Measurements from ENCODE around the gene FOS.

The FOS gene

DNA sequence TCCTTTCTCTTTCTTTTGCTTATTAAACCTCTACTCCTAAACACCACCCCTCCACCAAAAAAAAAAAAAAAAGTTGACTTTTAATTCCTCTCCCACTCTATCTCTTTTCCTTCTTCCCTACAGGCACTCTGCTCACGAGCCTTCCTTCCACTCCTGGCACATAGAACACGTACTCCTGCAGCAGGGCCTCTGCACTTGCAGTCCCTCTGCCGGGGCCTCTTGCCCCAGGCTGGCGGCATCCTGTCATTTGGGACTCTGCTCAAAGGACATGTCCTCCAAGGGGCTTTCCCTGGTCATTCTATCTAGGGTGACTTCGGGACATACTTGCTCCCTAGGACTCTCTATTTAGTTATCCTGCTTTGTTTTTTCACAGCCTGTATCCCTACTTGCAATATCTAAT, 7.7 kb downstream of the FOS start:
- CTCF ChIA-PET: interaction anchor here (0.8 kb wide), 1 partner anchor 27 kb away, joined by 3 read pairs; no protein-coding TSS in a partner anchor
- TF ChIP-seq HDGF (IDR thresholded peaks at IDR 0.05; ENCODE audit: borderline replicate concordance) (no peak), FOXM1 (IDR thresholded peaks at IDR 0.05; ENCODE audit: borderline replicate concordance) (no peak), FOXA1 (IDR thresholded peaks at IDR 0.05) (no peak), BHLHE40 (IDR thresholded peaks at IDR 0.05; ENCODE audit: borderline replicate concordance) (no peak), SP1 (IDR thresholded peaks at IDR 0.05) (no peak), FOXK2 (IDR thresholded peaks at IDR 0.05) (no peak), SUZ12 (IDR thresholded peaks at IDR 0.05) (no peak), LEF1 (IDR thresholded peaks at IDR 0.05; ENCODE audit: borderline replicate concordance) (no peak), L3MBTL2 (conservative IDR thresholded peaks at IDR 0.05) (no peak), NFRKB (IDR thresholded peaks at IDR 0.05) (no peak), ELF4 (IDR thresholded peaks at IDR 0.05) (no peak), ARNT (IDR thresholded peaks at IDR 0.05) (no peak), ZNF384 (IDR thresholded peaks at IDR 0.05) (no peak), CTBP1 (IDR thresholded peaks at IDR 0.05; ENCODE audit: borderline replicate concordance) (no peak), TARDBP (IDR thresholded peaks at IDR 0.05) (no peak)
- TF ChIP-seq, protein P1, sequence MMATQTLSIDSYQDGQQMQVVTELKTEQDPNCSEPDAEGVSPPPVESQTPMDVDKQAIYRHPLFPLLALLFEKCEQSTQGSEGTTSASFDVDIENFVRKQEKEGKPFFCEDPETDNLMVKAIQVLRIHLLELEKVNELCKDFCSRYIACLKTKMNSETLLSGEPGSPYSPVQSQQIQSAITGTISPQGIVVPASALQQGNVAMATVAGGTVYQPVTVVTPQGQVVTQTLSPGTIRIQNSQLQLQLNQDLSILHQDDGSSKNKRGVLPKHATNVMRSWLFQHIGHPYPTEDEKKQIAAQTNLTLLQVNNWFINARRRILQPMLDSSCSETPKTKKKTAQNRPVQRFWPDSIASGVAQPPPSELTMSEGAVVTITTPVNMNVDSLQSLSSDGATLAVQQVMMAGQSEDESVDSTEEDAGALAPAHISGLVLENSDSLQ (IDR thresholded peaks at IDR 0.05): no peak
- no peak for DNase-seq (ENCODE audit: extremely low spot score)
- POLR2A ChIA-PET: interaction anchor here (0.6 kb wide), 1 partner anchor 8 kb away, joined by 3 read pairs; no protein-coding TSS in a partner anchor

DNA sequence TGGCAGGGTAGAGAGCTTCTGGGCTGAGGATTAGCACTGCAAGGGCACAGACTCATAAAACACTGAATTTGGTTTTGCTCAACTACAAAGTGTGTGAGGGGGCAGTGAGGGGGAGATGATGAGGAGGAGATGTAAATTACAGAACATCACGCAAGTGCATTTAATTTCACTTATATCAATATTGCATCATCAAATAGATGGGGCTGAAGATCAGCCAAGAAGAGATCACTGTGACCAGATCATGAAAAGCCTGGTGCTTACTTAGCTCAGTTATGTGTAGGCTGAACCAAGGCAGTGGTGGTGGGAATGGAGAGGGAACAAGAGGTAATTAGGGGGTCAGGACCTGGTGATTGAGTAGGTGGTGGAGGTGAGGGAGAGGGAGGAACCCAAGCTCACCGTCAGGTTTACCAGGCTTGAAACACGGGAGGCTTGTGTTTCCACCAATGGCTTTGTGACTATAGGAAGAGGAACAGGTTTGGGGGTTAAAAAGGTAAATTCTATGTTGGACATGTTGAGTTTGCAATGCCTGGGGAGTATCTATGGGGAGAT, 11.3 kb downstream of the FOS start:
- no peak for DNase-seq (ENCODE audit: extremely low spot score)
- ChIA-PET POLR2A (interaction anchor here (0.9 to 1.1 kb wide), 2 partner anchors 162 to 163 kb away, joined by 3 to 4 read pairs; partner anchors contain the start of gene NEK9), CTCF (interaction anchor here (0.7 to 1.3 kb wide), 2 partner anchors 14 to 112 kb away, joined by 3 to 5 read pairs; no protein-coding TSS in a partner anchor)
- TF ChIP-seq TARDBP (IDR thresholded peaks at IDR 0.05) (no peak), FOXK2 (IDR thresholded peaks at IDR 0.05) (no peak), ELF4 (IDR thresholded peaks at IDR 0.05) (no peak), FOXM1 (IDR thresholded peaks at IDR 0.05; ENCODE audit: borderline replicate concordance) (no peak), SP1 (IDR thresholded peaks at IDR 0.05) (no peak), ARNT (IDR thresholded peaks at IDR 0.05) (no peak), NFRKB (IDR thresholded peaks at IDR 0.05) (no peak), ZNF384 (IDR thresholded peaks at IDR 0.05) (no peak), SUZ12 (IDR thresholded peaks at IDR 0.05) (no peak), HDGF (IDR thresholded peaks at IDR 0.05; ENCODE audit: borderline replicate concordance) (no peak), BHLHE40 (IDR thresholded peaks at IDR 0.05; ENCODE audit: borderline replicate concordance) (no peak), CTBP1 (IDR thresholded peaks at IDR 0.05; ENCODE audit: borderline replicate concordance) (no peak), LEF1 (IDR thresholded peaks at IDR 0.05; ENCODE audit: borderline replicate concordance) (no peak), FOXA1 (IDR thresholded peaks at IDR 0.05) (no peak), L3MBTL2 (conservative IDR thresholded peaks at IDR 0.05) (no peak)
- TF ChIP-seq, protein P1 (IDR thresholded peaks at IDR 0.05): no peak

DNA sequence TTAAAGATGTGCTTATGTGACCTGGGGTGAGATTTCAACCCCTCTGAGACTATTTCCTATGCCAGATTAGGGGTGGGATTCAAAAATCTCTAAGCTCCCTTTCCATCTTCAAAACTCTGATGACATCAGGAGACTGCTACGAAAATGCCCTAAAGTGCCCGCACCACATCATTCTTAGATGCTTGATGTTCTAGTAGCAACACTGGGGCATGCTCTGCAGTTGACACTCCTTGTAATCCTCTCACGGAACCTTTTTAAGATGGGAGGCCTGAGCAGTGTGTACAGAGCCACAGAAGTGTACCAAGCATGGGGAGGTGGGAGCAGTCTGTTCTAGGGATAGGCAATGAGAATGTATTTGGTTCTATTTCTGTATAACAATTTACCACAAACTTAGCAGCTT, 12.2 kb downstream of the FOS start:
- ChIA-PET POLR2A (interaction anchor here (1.0 to 1.1 kb wide), 2 partner anchors 9 to 164 kb away, joined by 3 to 4 read pairs; partner anchors contain the start of gene NEK9), CTCF (interaction anchor here (0.6 to 1.3 kb wide), 2 partner anchors 13 to 134 kb away, joined by 4 to 5 read pairs; no protein-coding TSS in a partner anchor)
- TF ChIP-seq L3MBTL2 (conservative IDR thresholded peaks at IDR 0.05): no peak
- TF ChIP-seq, protein P1 (IDR thresholded peaks at IDR 0.05): no peak
- no peak for TF ChIP-seq FOXK2 (IDR thresholded peaks at IDR 0.05)
- no peak for TF ChIP-seq ARNT (IDR thresholded peaks at IDR 0.05)
- no peak for TF ChIP-seq ZNF384 (IDR thresholded peaks at IDR 0.05)
- no peak for TF ChIP-seq SUZ12 (IDR thresholded peaks at IDR 0.05)
- TF ChIP-seq SP1 (IDR thresholded peaks at IDR 0.05): no peak
- DNase-seq (ENCODE audit: extremely low spot score): no peak

DNA sequence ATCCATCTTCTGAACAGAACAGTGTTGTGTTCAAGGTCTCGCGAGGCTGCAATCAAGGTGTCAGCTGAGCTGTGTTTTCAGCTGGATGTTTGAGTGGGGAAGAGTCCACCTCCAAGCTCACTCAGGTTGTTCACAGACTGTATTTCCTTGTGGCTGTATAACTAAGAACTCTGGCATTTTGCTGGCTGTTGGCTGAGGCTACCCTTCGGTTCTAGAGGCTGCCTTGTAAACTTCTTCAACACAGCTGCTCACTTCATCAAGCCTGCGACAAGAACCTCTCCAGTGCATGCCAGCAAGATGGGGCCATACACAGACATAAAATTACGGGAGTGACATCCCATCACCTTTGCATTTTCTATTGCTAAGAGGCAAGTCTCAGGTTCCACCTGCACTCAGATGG, 12.7 kb downstream of the FOS start:
- CTCF ChIA-PET: interaction anchor here (0.6 to 1.3 kb wide), 2 partner anchors 12 to 135 kb away, joined by 4 to 5 read pairs; no protein-coding TSS in a partner anchor
- POLR2A ChIA-PET: interaction anchor here (1.0 to 1.1 kb wide), 2 partner anchors 10 to 165 kb away, joined by 3 to 4 read pairs; partner anchors contain the start of gene NEK9
- no peak for DNase-seq (ENCODE audit: extremely low spot score)
- TF ChIP-seq FOXK2 (IDR thresholded peaks at IDR 0.05) (no peak), ELF4 (IDR thresholded peaks at IDR 0.05) (no peak), HDGF (IDR thresholded peaks at IDR 0.05; ENCODE audit: borderline replicate concordance) (no peak), SP1 (IDR thresholded peaks at IDR 0.05) (no peak), SUZ12 (IDR thresholded peaks at IDR 0.05) (no peak), ZNF384 (IDR thresholded peaks at IDR 0.05) (no peak), NFRKB (IDR thresholded peaks at IDR 0.05) (no peak)
- TF ChIP-seq, protein P1 (IDR thresholded peaks at IDR 0.05): no peak

DNA sequence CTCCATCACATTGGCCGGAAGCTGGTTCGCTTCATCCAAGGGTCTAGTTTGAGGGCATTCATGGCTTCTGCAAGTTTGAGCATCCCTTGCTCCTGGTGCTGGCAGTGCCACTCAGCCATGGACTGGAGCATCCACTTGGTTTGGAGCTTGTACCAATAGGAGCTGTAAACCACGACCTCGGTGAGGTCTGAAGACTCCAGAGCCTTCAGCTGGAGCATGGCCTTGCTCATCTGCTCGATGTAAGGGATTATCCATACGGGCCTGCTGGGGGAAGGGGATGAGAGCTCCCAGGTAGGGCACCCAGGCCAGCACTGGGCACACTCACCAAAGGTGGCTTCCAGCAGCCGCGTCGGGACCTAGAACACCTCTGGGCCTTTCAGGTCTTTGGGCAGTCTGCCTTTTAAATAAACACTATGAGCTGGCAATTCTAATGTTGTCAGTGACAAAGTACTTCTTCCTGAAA, 13.5 kb downstream of the FOS start:
- ChIA-PET CTCF (interaction anchor here (1.1 kb wide), 1 partner anchor 11 kb away, joined by 3 read pairs; no protein-coding TSS in a partner anchor), POLR2A (interaction anchor here (1.0 kb wide), 1 partner anchor 10 kb away, joined by 3 read pairs; no protein-coding TSS in a partner anchor)
- TF ChIP-seq SP1 (IDR thresholded peaks at IDR 0.05) (no peak), ZNF384 (IDR thresholded peaks at IDR 0.05) (no peak), LEF1 (IDR thresholded peaks at IDR 0.05; ENCODE audit: borderline replicate concordance) (no peak), ELF4 (IDR thresholded peaks at IDR 0.05) (no peak), TARDBP (IDR thresholded peaks at IDR 0.05) (no peak), SUZ12 (IDR thresholded peaks at IDR 0.05) (no peak), NFRKB (IDR thresholded peaks at IDR 0.05) (no peak), FOXK2 (IDR thresholded peaks at IDR 0.05) (no peak), CTBP1 (IDR thresholded peaks at IDR 0.05; ENCODE audit: borderline replicate concordance) (no peak), FOXA1 (IDR thresholded peaks at IDR 0.05) (no peak)
- TF ChIP-seq, protein P1 (IDR thresholded peaks at IDR 0.05): no peak
- no peak for DNase-seq (ENCODE audit: extremely low spot score)
